ENCODE measurements around the gene PDRG1. TPM values are rescaled to one million over a fixed set of nuclear protein-coding genes. Genes with fewer than 3 reads are reported as not detected.

The PDRG1 gene
- total RNA-seq, 1 donor from 2014 or later: 21.2 TPM

DNA sequence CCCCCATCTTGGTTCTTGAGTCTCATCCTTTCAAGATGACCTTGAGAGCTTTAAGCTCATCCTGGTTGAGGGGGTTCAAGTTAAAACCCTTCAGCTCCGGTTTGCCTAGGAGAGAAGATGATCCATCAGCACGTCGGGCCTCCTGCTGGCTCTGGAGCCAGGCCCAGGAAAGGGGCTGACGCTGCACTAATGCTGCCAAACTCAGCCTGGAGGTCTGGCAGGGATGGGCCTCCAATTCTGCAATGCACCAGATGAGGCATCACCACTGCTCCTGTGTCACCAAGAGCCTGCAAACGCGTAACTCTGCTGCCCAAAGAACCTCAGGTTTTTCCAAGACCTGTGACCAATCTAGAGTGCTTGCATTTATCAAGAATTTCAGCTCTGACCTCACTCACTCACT is 6.1 kb downstream of the PDRG1 start:
- Mint-ChIP-seq H3K27me3 (ENCODE audit: unreplicated experiment) (peaks cover 7% of the 10 kb centered on the region), H3K9me3 (ENCODE audit: unreplicated experiment) (no peaks in the 10 kb centered on the region), H3K27ac (ENCODE audit: unreplicated experiment) (no peak overlapping the region), H3K36me3 (ENCODE audit: low read depth, unreplicated experiment) (peaks cover 42% of the 10 kb centered on the region), H3K4me1 (ENCODE audit: unreplicated experiment) (peaks cover 11% of the 10 kb centered on the region), H3K4me3 (ENCODE audit: unreplicated experiment) (no peak overlapping the region)
- TF ChIP-seq CTCF (IDR thresholded peaks at IDR 0.05; ENCODE audit: unreplicated experiment): no peak
- no peak for DNase-seq (ENCODE audit: low spot score)

DNA sequence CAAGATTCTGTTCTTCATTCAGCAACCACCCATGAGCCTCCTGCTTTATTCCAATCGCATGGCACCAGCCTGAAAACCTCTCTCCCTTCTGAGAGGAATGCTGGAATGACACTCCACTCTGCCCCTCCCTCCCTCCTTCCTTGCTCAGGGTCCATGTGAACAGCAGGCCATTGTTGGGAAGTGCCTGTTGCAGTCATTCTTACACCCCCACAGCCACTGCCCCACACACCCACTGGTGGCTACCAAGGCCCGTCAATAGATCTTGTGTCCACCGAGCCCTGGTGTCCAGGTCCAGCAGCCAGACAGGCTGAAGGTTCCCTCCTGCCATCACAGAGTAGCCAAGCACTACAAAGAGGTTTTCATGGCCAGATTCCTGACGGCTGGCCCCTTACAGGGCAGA is 6.5 kb downstream of the PDRG1 start:
- Mint-ChIP-seq H3K9me3 (ENCODE audit: unreplicated experiment) (no peaks in the 10 kb centered on the region), H3K36me3 (ENCODE audit: low read depth, unreplicated experiment) (peaks cover 42% of the 10 kb centered on the region), H3K27me3 (ENCODE audit: unreplicated experiment) (peaks cover 7% of the 10 kb centered on the region), H3K4me3 (ENCODE audit: unreplicated experiment) (no peak overlapping the region), H3K4me1 (ENCODE audit: unreplicated experiment) (peaks cover 7% of the 10 kb centered on the region), H3K27ac (ENCODE audit: unreplicated experiment) (no peak overlapping the region)
- TF ChIP-seq CTCF (IDR thresholded peaks at IDR 0.05; ENCODE audit: unreplicated experiment): no peak
- DNase-seq (ENCODE audit: low spot score): no peak

- H3K4me1 Mint-ChIP-seq (ENCODE audit: unreplicated experiment): no peaks in the 10 kb centered on the region
- H3K27me3 Mint-ChIP-seq (ENCODE audit: unreplicated experiment): peaks cover 3% of the 10 kb centered on the region
- no peak for TF ChIP-seq CTCF (IDR thresholded peaks at IDR 0.05; ENCODE audit: unreplicated experiment)
- H3K4me3 Mint-ChIP-seq (ENCODE audit: unreplicated experiment): no peak overlapping the region
- peaks cover 22% of the 10 kb centered on the region for H3K36me3 Mint-ChIP-seq (ENCODE audit: low read depth, unreplicated experiment)
- DNase-seq (ENCODE audit: low spot score): no peak
- H3K27ac Mint-ChIP-seq (ENCODE audit: unreplicated experiment): no peak overlapping the region
- H3K9me3 Mint-ChIP-seq (ENCODE audit: unreplicated experiment): no peaks in the 10 kb centered on the region
These were observed 8.8 kb downstream of the PDRG1 start for GRCh38 chr20:31943052-31943471.

GRCh38 chr20:31939661-31940060 is 12.2 kb downstream of the PDRG1 start:
- no peaks in the 10 kb centered on the region for H3K9me3 Mint-ChIP-seq (ENCODE audit: unreplicated experiment)
- no peak overlapping the region for H3K4me3 Mint-ChIP-seq (ENCODE audit: unreplicated experiment)
- peaks cover 4% of the 10 kb centered on the region for H3K36me3 Mint-ChIP-seq (ENCODE audit: low read depth, unreplicated experiment)
- no peak for TF ChIP-seq CTCF (IDR thresholded peaks at IDR 0.05; ENCODE audit: unreplicated experiment)
- peaks cover 1% of the 10 kb centered on the region for H3K27me3 Mint-ChIP-seq (ENCODE audit: unreplicated experiment)
- no peaks in the 10 kb centered on the region for H3K4me1 Mint-ChIP-seq (ENCODE audit: unreplicated experiment)
- H3K27ac Mint-ChIP-seq (ENCODE audit: unreplicated experiment): no peak overlapping the region
- no peak for DNase-seq (ENCODE audit: low spot score)

- Mint-ChIP-seq H3K9me3 (ENCODE audit: unreplicated experiment) (no peaks in the 10 kb centered on the region), H3K36me3 (ENCODE audit: low read depth, unreplicated experiment) (no peaks in the 10 kb centered on the region), H3K27ac (ENCODE audit: unreplicated experiment) (no peak overlapping the region), H3K27me3 (ENCODE audit: unreplicated experiment) (peaks cover 2% of the 10 kb centered on the region), H3K4me1 (ENCODE audit: unreplicated experiment) (no peaks in the 10 kb centered on the region), H3K4me3 (ENCODE audit: unreplicated experiment) (no peak overlapping the region)
- TF ChIP-seq CTCF (IDR thresholded peaks at IDR 0.05; ENCODE audit: unreplicated experiment): no peak
- no peak for DNase-seq (ENCODE audit: low spot score)
These were observed 14.0 kb downstream of the PDRG1 start for GRCh38 chr20:31937820-31938219.

Data from endothelial cell (in vitro differentiated cells).